Endothelial cell (in vitro differentiated cells): Measurements from ENCODE around the gene RCC1. TPM values are rescaled to one million over a fixed set of nuclear protein-coding genes. Genes with fewer than 3 reads are reported as not detected.
"Not testable (repeated sequence)": the region's sequence is repeated elsewhere in the genome, so short reads cannot be mapped to it uniquely, and the experiment has no call there.

Source experiments
- DNase-seq: peaks from one replicate; pipeline ENCODE4 v3.0.0; 2021; ENCODE audit warnings: low spot score
- H3K27ac Mint-ChIP-seq: one replicate; pipeline ENCODE4 v1.8.0; 2021; ENCODE audit warnings: mixed read lengths, inconsistent platforms; ENCODE audit not compliant: unreplicated experiment
- H3K27me3 Mint-ChIP-seq: one replicate; pipeline ENCODE4 v1.8.0; 2021; ENCODE audit warnings: mild to moderate bottlenecking, moderate library complexity, mixed read lengths, inconsistent platforms; ENCODE audit not compliant: unreplicated experiment
- H3K36me3 Mint-ChIP-seq: one replicate; pipeline ENCODE4 v1.8.0; 2021; ENCODE audit warnings: mild to moderate bottlenecking, low read depth, mixed read lengths, inconsistent platforms; ENCODE audit not compliant: unreplicated experiment
- H3K4me1 Mint-ChIP-seq: one replicate; pipeline ENCODE4 v1.8.0; 2021; ENCODE audit warnings: mild to moderate bottlenecking, mixed read lengths, inconsistent platforms; ENCODE audit not compliant: unreplicated experiment
- H3K4me3 Mint-ChIP-seq: one replicate; pipeline ENCODE4 v1.8.0; 2021; ENCODE audit warnings: mild to moderate bottlenecking, mixed read lengths, inconsistent platforms; ENCODE audit not compliant: unreplicated experiment
- H3K9me3 Mint-ChIP-seq: one replicate; pipeline ENCODE4 v1.8.0; 2021; ENCODE audit warnings: mixed read lengths, inconsistent platforms; ENCODE audit not compliant: unreplicated experiment
- total RNA-seq: library from RNA; stranded (reverse); fragmentation: NEBNext Ultra II Directional; extraction: Animal tissue kit (Norgen Biotek cat#: 25700); gene quantifications from one replicate; pipeline ENCODE4 v1.2.1, GENCODE V29; 2021; ENCODE audit not compliant: unreplicated experiment
- TF ChIP-seq, protein P1 (sequence below): fragments of 200-600 bp; sonication (generic); IDR thresholded peaks from one replicate; pipeline ENCODE4 v1.5.0; 2021; ENCODE audit warnings: antibody characterized with exemption; ENCODE audit not compliant: unreplicated experiment

The RCC1 gene
- total RNA-seq, 1 donor from 2014 or later: 21.9 TPM

DNA sequence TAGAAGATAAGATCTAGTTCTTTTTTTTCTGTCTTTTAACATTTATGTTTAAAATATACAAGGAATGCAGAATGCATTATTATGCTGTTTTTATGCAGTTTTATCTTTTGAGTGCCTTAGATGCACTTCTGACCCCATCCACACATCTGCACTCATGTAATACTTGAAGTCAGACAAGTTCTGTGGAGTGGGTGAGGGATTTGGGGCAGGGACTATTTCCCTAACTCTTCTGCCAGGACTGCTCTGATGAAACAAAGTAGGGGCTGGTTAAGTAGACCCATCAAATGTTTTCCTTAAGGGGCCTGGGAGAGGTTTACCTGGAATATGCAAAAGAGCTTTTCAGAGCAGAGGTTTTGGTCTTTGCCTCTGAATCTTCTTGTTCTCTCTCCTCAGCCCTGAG, 58.5 kb downstream of the RCC1 start:
- DNase-seq: no peak
- H3K36me3 Mint-ChIP-seq: peaks cover 24% of the 10 kb centered on the region
- H3K27ac Mint-ChIP-seq: no peak overlapping the region
- TF ChIP-seq, protein P1, sequence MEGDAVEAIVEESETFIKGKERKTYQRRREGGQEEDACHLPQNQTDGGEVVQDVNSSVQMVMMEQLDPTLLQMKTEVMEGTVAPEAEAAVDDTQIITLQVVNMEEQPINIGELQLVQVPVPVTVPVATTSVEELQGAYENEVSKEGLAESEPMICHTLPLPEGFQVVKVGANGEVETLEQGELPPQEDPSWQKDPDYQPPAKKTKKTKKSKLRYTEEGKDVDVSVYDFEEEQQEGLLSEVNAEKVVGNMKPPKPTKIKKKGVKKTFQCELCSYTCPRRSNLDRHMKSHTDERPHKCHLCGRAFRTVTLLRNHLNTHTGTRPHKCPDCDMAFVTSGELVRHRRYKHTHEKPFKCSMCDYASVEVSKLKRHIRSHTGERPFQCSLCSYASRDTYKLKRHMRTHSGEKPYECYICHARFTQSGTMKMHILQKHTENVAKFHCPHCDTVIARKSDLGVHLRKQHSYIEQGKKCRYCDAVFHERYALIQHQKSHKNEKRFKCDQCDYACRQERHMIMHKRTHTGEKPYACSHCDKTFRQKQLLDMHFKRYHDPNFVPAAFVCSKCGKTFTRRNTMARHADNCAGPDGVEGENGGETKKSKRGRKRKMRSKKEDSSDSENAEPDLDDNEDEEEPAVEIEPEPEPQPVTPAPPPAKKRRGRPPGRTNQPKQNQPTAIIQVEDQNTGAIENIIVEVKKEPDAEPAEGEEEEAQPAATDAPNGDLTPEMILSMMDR: no peak
- H3K4me3 Mint-ChIP-seq: no peak overlapping the region
- H3K27me3 Mint-ChIP-seq: no peaks in the 10 kb centered on the region
- no peaks in the 10 kb centered on the region for H3K4me1 Mint-ChIP-seq
- no peaks in the 10 kb centered on the region for H3K9me3 Mint-ChIP-seq

DNA sequence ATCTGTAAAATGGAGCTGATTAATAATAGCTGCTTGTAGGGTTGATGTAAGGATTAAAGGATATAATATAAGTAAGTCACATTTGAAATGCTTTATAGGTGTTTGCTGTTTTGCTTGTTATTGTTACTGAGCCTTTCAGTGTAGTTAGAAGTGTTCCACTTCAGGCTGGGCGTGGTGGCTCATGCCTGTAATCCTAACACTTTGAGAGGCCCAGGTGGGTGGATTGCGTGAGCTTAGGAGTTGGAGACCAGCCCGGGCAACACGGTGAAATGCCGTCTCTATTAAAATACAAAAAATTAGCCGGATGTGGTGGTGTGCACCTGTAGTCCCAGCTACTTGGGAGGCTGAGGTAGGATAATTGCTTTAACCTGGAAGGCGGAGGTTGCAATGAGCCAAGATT, 59.2 kb downstream of the RCC1 start:
- H3K4me1 Mint-ChIP-seq: no peaks in the 10 kb centered on the region
- no peak overlapping the region for H3K27ac Mint-ChIP-seq
- H3K9me3 Mint-ChIP-seq: no peaks in the 10 kb centered on the region
- H3K27me3 Mint-ChIP-seq: no peaks in the 10 kb centered on the region
- TF ChIP-seq, protein P1: no peak
- no peak overlapping the region for H3K4me3 Mint-ChIP-seq
- peaks cover 24% of the 10 kb centered on the region for H3K36me3 Mint-ChIP-seq
- no peak for DNase-seq

DNA sequence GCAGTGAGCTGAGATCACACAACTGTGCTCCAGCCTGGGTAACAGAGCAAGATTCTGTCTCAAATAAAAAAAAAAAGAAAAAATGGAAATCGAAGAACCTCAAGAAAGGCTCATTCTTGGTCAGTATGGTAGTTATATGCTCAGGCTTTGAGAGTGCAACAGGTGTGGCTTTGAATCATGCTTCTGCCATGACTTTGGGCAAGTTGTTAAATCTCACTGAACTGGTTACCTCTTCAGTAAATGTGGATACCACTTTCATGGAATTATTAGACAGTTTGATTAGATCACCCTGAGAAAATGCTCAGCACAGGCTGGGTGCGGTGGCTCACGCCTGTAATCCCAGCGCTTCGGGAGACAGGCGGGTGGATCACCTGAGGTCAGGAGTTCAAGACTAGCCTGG, 59.9 kb downstream of the RCC1 start:
- Mint-ChIP-seq H3K36me3 (peaks cover 24% of the 10 kb centered on the region), H3K9me3 (no peaks in the 10 kb centered on the region), H3K27me3 (no peaks in the 10 kb centered on the region), H3K4me3 (no peak overlapping the region), H3K4me1 (no peaks in the 10 kb centered on the region), H3K27ac (no peak overlapping the region)
- no peak for DNase-seq
- TF ChIP-seq, protein P1: no peak

DNA sequence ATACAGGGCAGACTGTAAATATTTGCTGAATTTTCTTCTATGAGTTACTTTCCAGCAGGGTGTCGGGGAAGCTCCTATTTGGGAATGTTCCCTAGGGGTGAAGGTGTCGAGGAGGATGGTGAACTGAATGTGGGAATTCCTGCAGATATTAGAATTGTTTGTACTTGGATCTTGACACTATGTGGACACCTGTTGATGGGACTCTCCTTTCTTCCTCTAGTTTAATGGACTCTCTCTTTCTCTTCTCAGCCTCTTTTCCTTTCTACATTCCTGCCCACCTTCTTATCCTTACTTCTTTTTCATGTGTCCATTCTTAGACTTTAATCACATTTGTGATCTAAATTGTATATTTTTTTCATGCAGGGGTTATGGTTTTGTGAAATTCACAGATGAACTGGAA, 61.1 kb downstream of the RCC1 start:
- H3K9me3 Mint-ChIP-seq: no peaks in the 10 kb centered on the region
- no peaks in the 10 kb centered on the region for H3K27me3 Mint-ChIP-seq
- peaks cover 20% of the 10 kb centered on the region for H3K36me3 Mint-ChIP-seq
- no peak overlapping the region for H3K27ac Mint-ChIP-seq
- DNase-seq: no peak
- H3K4me1 Mint-ChIP-seq: no peaks in the 10 kb centered on the region
- TF ChIP-seq, protein P1: no peak
- no peak overlapping the region for H3K4me3 Mint-ChIP-seq

DNA sequence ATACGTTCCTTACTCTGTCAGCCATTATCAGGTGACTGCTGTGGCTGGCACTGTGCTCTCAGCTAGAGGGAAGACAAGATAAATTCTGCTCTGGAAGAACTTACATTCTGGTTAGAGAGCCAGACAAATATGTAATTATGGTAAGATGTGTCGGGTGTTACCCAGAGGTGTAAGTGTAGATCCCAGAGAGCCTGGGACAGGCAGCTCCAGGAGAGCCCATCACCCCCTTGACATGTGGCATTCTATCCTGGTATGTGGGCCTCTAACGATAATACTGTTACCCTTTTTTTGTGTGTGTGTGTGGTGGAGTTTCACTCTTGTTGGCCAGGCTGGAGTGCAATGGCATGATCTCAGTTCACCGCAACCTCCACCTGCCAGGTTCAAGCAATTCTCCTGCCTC, 66.1 kb downstream of the RCC1 start:
- no peaks in the 10 kb centered on the region for H3K27me3 Mint-ChIP-seq

DNA sequence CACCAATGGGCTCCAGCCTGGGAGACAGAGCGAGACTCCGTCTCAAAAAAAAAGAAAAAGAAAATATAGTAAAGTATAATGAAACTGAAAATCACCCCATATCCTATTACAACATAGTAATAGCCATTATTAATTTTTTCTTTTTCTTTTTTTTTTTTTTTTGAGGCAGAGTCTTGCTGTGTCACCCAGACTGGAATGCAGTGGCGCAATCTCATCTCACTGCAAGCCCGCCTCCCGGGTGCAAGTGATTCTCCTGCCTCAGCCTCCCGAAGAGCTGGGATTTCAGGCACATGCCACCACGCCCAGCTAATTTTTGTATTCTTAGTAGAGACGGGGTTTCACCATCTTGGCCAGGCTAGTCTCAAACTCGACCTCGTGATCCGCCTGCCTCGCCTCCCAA, 67.0 kb downstream of the RCC1 start:
- not testable (repeated sequence) for H3K27ac Mint-ChIP-seq, H3K36me3 Mint-ChIP-seq, H3K27me3 Mint-ChIP-seq, H3K4me3 Mint-ChIP-seq, H3K4me1 Mint-ChIP-seq, DNase-seq, H3K9me3 Mint-ChIP-seq

More for the DNA sequence above, 66.1 kb downstream of the RCC1 start:
- Mint-ChIP-seq H3K27ac (no peak overlapping the region), H3K9me3 (no peaks in the 10 kb centered on the region), H3K36me3 (peaks cover 9% of the 10 kb centered on the region), H3K4me1 (no peaks in the 10 kb centered on the region), H3K4me3 (no peak overlapping the region)
- DNase-seq: no peak
- TF ChIP-seq, protein P1: no peak
